Erythroblast (primary cell): ENCODE data around the gene RGS4.

Experiments used
- GATA1 ChIP-seq: IDR thresholded peaks from 2 replicates; pipeline ENCODE4 v1.6.1; 2011; ENCODE audit warnings: low read depth, mild to moderate bottlenecking, control low read depth, low read length, moderate library complexity
- POLR2A ChIP-seq: IDR thresholded peaks from 2 replicates; pipeline ENCODE4 v1.6.1; 2011; ENCODE audit warnings: mild to moderate bottlenecking, low read length

DNA sequence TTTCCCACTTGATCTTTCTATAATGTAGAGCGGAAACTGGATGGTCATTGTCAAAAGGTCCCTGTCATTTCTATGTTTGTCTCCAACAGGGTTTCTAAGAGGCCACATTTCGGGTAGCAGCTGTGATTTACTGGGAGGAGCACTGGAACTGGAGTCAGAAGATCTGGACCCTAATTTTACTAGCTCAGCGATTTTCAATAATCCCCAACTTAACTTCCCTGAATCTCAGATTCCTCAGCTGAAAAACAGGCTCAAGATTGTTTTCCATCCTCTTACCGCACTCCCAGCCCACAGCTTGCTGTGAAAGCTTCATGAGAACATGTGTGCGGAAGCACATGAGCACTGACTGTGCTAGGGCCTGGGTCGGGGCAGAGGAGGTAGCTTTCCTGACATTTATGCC lies 19.9 kb upstream of the RGS4 start:
- TF ChIP-seq POLR2A, result no peak
- no peak for TF ChIP-seq GATA1
